Upper lobe of left lung (tissue), 4 donors: ENCODE results near the gene ZDHHC8.

ENCODE experiments used
- CTCF ChIP-seq, 6 experiments: fragments of 450-650 bp in 4 of 6; fragments of 200-600 bp in 2 of 6; sonication (generic) in 2 of 6; IDR thresholded peaks; one replicate each; pipeline ENCODE4 v1.5.1; 2016 to 2019; ENCODE audit warnings: antibody characterized with exemption in 6 of 6
- POLR2A ChIP-seq, 4 donors: fragments of 450-650 bp; IDR thresholded peaks; one replicate each; pipeline ENCODE4 v1.5.1; 2016 to 2017; ENCODE audit warnings: antibody characterized with exemption in 4 of 4, mild to moderate bottlenecking in 2 of 4

- TF ChIP-seq CTCF (IDR thresholded peaks at IDR 0.05) (peak in 1 of 6 experiments; percentile 15), POLR2A (IDR thresholded peaks at IDR 0.05) (no peak)
Measured at GRCh38 chr22:20111045-20111688, 20.4 kb upstream of the ZDHHC8 start.
